ENCODE results near the gene DUSP10.

DUSP10 gene

GRCh38 chr1:221717485-221717853 is 24.4 kb downstream of the DUSP10 start:
- no peak overlapping the region for H3K4me3 Mint-ChIP-seq
- no peak for TF ChIP-seq CTCF (IDR thresholded peaks at IDR 0.05)
- H3K27ac Mint-ChIP-seq, result no peak overlapping the region
- no peaks in the 10 kb centered on the region for H3K27me3 Mint-ChIP-seq (ENCODE audit: low read depth, poor library complexity)
- peaks cover 58% of the 10 kb centered on the region for H3K4me1 Mint-ChIP-seq
- DNase-seq, result no peak
- H3K9me3 Mint-ChIP-seq, result peaks cover 8% of the 10 kb centered on the region
- H3K36me3 Mint-ChIP-seq (ENCODE audit: low read depth), result peaks cover 10% of the 10 kb centered on the region

- Mint-ChIP-seq H3K27ac (no peak overlapping the region), H3K9me3 (peaks cover 5% of the 10 kb centered on the region), H3K4me3 (no peak overlapping the region), H3K4me1 (peaks cover 58% of the 10 kb centered on the region), H3K27me3 (ENCODE audit: low read depth, poor library complexity) (no peaks in the 10 kb centered on the region), H3K36me3 (ENCODE audit: low read depth) (peaks cover 8% of the 10 kb centered on the region)
- TF ChIP-seq CTCF (IDR thresholded peaks at IDR 0.05), result no peak
- DNase-seq, result no peak
Measured at GRCh38 chr1:221716713-221717484, 25.0 kb downstream of the DUSP10 start.

- Mint-ChIP-seq H3K27me3 (ENCODE audit: low read depth, poor library complexity) (peaks cover 3% of the 10 kb centered on the region), H3K36me3 (ENCODE audit: low read depth) (peaks cover 8% of the 10 kb centered on the region), H3K9me3 (peaks cover 5% of the 10 kb centered on the region), H3K4me3 (no peak overlapping the region), H3K4me1 (peaks cover 58% of the 10 kb centered on the region), H3K27ac (no peak overlapping the region)
- no peak for TF ChIP-seq CTCF (IDR thresholded peaks at IDR 0.05)
- DNase-seq, result no peak
Measured at GRCh38 chr1:221715321-221716169, 26.3 kb downstream of the DUSP10 start.

GRCh38 chr1:221714227-221715152 is 27.4 kb downstream of the DUSP10 start:
- Mint-ChIP-seq H3K4me1 (peaks cover 54% of the 10 kb centered on the region), H3K9me3 (peaks cover 5% of the 10 kb centered on the region), H3K27ac (no peak overlapping the region), H3K27me3 (ENCODE audit: low read depth, poor library complexity) (peaks cover 3% of the 10 kb centered on the region), H3K4me3 (no peak overlapping the region), H3K36me3 (ENCODE audit: low read depth) (peaks cover 8% of the 10 kb centered on the region)
- no peak for TF ChIP-seq CTCF (IDR thresholded peaks at IDR 0.05)
- no peak for DNase-seq

GRCh38 chr1:221712776-221713431 is 29.0 kb downstream of the DUSP10 start:
- Mint-ChIP-seq H3K4me3 (no peak overlapping the region), H3K27me3 (ENCODE audit: low read depth, poor library complexity) (peaks cover 3% of the 10 kb centered on the region), H3K27ac (no peak overlapping the region), H3K4me1 (peaks cover 44% of the 10 kb centered on the region), H3K36me3 (ENCODE audit: low read depth) (peaks cover 8% of the 10 kb centered on the region), H3K9me3 (peaks cover 5% of the 10 kb centered on the region)
- TF ChIP-seq CTCF (IDR thresholded peaks at IDR 0.05), result no peak
- no peak for DNase-seq
